ENCODE results near the gene EFCC1. TPM values are rescaled to one million over a fixed set of nuclear protein-coding genes. Genes with fewer than 3 reads are reported as not detected.

EFCC1 gene
- total and polyA plus RNA-seq, 3 experiments from 2014 or later, result 0.11 to 0.22 TPM; not detected in 1

GRCh38 chr3:129056451-129057173 is 55.5 kb downstream of the EFCC1 start:
- Mint-ChIP-seq H3K9me3 (no peaks in the 10 kb centered on the region), H3K27me3 (peaks cover 0 to 5% of the 10 kb centered on the region in 2 donors), H3K36me3 (no peaks in the 10 kb centered on the region), H3K4me3 (no peak overlapping the region), H3K4me1 (peaks cover 5 to 8% (median 7%) of the 10 kb centered on the region in 3 donors), H3K27ac (no peak overlapping the region)
- Histone ChIP-seq H3K27me3 (ENCODE audit: insufficient read depth, low read length, poor library complexity, severe bottlenecking) (no peaks in the 10 kb centered on the region), H3K9me3 (ENCODE audit: low read length) (no peaks in the 10 kb centered on the region), H3K4me1 (ENCODE audit: insufficient read depth, low read length) (peaks cover 5% of the 10 kb centered on the region), H3K36me3 (ENCODE audit: insufficient read depth, low read length) (no peaks in the 10 kb centered on the region), H3K27ac (ENCODE audit: low read depth, low read length) (no peak overlapping the region), H3K4me3 (ENCODE audit: low read length) (no peak overlapping the region)
- ChIA-PET CTCF (interaction anchor here (4.7 kb wide), 1 partner anchor 11 kb away, joined by 45 read pairs; no protein-coding TSS in a partner anchor), POLR2A (no interaction called here)
- DNase-seq, result no peak

DNA sequence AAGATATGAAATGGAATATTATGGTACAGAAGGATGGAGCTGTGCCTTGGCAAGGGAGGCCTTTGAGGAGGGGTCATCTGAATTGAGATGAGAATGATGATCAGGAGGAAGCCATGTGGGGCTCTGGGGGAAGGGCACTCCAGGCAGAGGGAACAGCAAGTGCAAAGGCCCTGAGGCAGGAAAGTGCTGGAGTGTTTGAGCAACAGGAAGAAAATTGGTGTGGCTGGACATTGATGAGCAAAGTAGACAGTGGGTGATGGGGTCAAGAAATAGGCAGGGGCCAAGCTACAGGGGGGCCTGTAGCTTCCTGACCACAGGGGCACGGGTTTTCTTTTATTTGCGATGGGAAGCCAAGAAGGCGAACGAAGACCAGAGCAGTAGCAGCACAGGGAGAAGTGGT is 56.1 kb downstream of the EFCC1 start:
- no peak overlapping the region for H3K27ac Mint-ChIP-seq
- ChIA-PET POLR2A (no interaction called here), CTCF (no interaction called here)

DNA sequence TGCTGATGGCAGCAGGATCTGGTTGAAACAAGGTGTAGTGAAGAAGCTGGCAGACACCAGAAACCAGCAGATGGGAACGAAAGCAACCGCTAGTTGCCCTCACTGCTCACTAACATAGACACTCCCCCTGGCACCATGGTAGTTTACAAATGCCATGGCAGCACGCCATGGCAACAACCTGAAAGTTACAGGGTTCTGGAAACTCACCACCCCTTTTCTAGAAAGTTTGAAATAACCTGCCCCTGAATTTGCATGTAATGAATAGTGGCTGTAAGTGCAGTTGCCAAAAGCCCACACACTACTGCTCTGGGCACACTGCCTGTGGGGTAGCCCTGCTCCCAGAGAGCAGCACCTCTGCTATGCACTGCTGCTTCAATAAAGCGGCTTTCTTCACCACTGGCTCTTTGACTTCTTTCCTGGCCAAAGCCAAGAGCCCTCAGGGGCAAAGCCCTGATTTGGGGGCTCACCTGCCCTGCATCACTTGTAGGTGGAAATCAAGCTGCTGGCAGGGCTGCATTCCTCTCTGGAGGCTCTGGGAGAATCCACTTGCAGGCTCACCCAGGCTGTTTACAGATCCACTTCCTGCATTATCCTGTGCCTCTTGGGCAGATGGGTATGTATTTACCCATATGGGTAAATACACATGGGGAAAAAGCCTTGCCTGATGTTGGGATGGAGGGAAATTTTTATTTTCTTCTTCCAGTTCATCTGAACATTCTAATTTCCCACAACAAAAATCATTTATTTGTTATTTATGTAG is 57.5 kb downstream of the EFCC1 start:
- Histone ChIP-seq H3K4me3 (ENCODE audit: low read length) (no peak overlapping the region), H3K27ac (ENCODE audit: low read depth, low read length) (no peak overlapping the region), H3K9me3 (ENCODE audit: low read length) (no peaks in the 10 kb centered on the region), H3K36me3 (ENCODE audit: insufficient read depth, low read length) (no peaks in the 10 kb centered on the region), H3K4me1 (ENCODE audit: insufficient read depth, low read length) (peaks cover 4% of the 10 kb centered on the region), H3K27me3 (ENCODE audit: insufficient read depth, low read length, poor library complexity, severe bottlenecking) (no peaks in the 10 kb centered on the region)
- Mint-ChIP-seq H3K9me3 (no peaks in the 10 kb centered on the region), H3K4me3 (no peak overlapping the region), H3K27ac (no peak overlapping the region), H3K27me3 (peaks cover 0 to 5% of the 10 kb centered on the region in 2 donors), H3K4me1 (peaks cover 1 to 2% (median 2%) of the 10 kb centered on the region in 3 donors), H3K36me3 (no peaks in the 10 kb centered on the region)
- POLR2A ChIA-PET, result no interaction called here
- DNase-seq, result no peak
- CTCF ChIA-PET, result interaction anchor here (1.2 kb wide), 1 partner anchor 12 kb away, joined by 3 read pairs; no protein-coding TSS in a partner anchor

More for the DNA sequence above, 56.1 kb downstream of the EFCC1 start:
- Mint-ChIP-seq H3K4me1 (peaks cover 5 to 8% (median 7%) of the 10 kb centered on the region in 3 donors), H3K4me3 (no peak overlapping the region), H3K36me3 (no peaks in the 10 kb centered on the region), H3K9me3 (no peaks in the 10 kb centered on the region), H3K27me3 (peaks cover 0 to 5% of the 10 kb centered on the region in 2 donors)
- Histone ChIP-seq H3K9me3 (ENCODE audit: low read length) (no peaks in the 10 kb centered on the region), H3K27ac (ENCODE audit: low read depth, low read length) (no peak overlapping the region), H3K4me1 (ENCODE audit: insufficient read depth, low read length) (peaks cover 5% of the 10 kb centered on the region), H3K36me3 (ENCODE audit: insufficient read depth, low read length) (no peaks in the 10 kb centered on the region), H3K4me3 (ENCODE audit: low read length) (no peak overlapping the region), H3K27me3 (ENCODE audit: insufficient read depth, low read length, poor library complexity, severe bottlenecking) (no peaks in the 10 kb centered on the region)
- no peak for DNase-seq

GRCh38 chr3:129059311-129059958 is 58.3 kb downstream of the EFCC1 start:
- H3K36me3 Mint-ChIP-seq, result no peaks in the 10 kb centered on the region
- H3K27ac Mint-ChIP-seq, result no peak overlapping the region
- H3K4me3 Mint-ChIP-seq, result no peak overlapping the region
- ChIA-PET POLR2A (no interaction called here), CTCF (interaction anchor here (1.2 to 1.6 kb wide), 3 partner anchors 13 to 187 kb away, joined by 3 to 5 read pairs (median 4); no protein-coding TSS in a partner anchor)
- peaks cover 0 to 5% of the 10 kb centered on the region in 2 donors for H3K27me3 Mint-ChIP-seq
- no peaks in the 10 kb centered on the region for H3K27me3 ChIP-seq (ENCODE audit: insufficient read depth, low read length, poor library complexity, severe bottlenecking)
- no peak for DNase-seq
- H3K4me1 ChIP-seq (ENCODE audit: insufficient read depth, low read length), result no peaks in the 10 kb centered on the region
- no peak overlapping the region for H3K4me3 ChIP-seq (ENCODE audit: low read length)
- no peaks in the 10 kb centered on the region for H3K36me3 ChIP-seq (ENCODE audit: insufficient read depth, low read length)
- no peak overlapping the region for H3K27ac ChIP-seq (ENCODE audit: low read depth, low read length)
- no peaks in the 10 kb centered on the region for H3K4me1 Mint-ChIP-seq
- no peaks in the 10 kb centered on the region for H3K9me3 Mint-ChIP-seq
- no peaks in the 10 kb centered on the region for H3K9me3 ChIP-seq (ENCODE audit: low read length)

DNA sequence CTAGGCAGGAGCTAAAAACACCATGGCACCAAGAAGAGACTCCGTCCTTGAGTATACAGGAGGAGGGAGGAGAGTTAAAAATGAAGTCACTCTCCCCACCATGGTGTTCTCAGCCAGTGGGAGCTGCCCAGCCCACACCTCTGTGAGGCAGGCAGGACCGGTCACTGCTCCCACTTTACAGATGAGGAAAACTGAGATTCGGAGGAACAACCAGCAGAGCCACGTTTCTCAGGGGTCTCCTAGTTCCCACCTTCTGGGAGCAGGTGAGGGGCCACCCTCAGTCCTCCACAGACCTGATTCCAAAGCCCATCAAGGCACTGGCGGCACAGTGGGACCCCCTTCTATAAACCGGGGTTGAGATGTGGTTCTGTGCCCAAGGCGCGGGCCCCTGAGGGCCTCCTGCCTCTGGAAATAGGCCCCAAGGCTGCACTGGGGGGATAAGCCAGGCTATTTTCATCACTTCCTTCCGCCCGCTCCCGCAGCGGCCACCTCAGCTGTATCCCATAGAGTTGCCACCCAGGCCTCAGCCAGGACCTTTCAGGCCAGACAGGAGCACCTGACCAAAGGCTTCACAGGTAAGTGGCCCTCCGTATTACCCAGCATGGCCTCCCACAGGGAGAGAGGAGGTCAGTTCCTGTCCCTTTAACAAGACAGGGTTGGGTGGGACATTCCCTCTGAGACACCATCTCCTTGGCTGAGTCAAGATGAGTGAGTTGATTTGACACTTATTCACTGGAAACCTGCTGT is 59.3 kb downstream of the EFCC1 start, which contains the start of gene GP9:
Gene GP9 (plus strand): TSS at position 504 of the 747 bp plus-strand sequence. CDS start 961 bp downstream, outside the sequence.
- ChIA-PET POLR2A (no interaction called here), CTCF (interaction anchor here (1.5 to 1.6 kb wide), 3 partner anchors 8 to 186 kb away, joined by 3 to 5 read pairs (median 4); no protein-coding TSS in a partner anchor)
- DNase-seq, result no peak
- Histone ChIP-seq H3K4me1 (ENCODE audit: insufficient read depth, low read length) (no peaks in the 10 kb centered on the region), H3K27ac (ENCODE audit: low read depth, low read length) (no peak within 1 kb of the TSS), H3K9me3 (ENCODE audit: low read length) (no peaks in the 10 kb centered on the region), H3K27me3 (ENCODE audit: insufficient read depth, low read length, poor library complexity, severe bottlenecking) (no peaks in the 10 kb centered on the region), H3K4me3 (ENCODE audit: low read length) (no peak within 1 kb of the TSS), H3K36me3 (ENCODE audit: insufficient read depth, low read length) (no peaks in the 10 kb centered on the region)
- no peaks in the 10 kb centered on the region for H3K9me3 Mint-ChIP-seq
- no peaks in the 10 kb centered on the region for H3K36me3 Mint-ChIP-seq
- H3K27me3 Mint-ChIP-seq, result peaks cover 0 to 5% of the 10 kb centered on the region in 2 donors
- H3K27ac Mint-ChIP-seq, result peak within 1 kb of the TSS in 1 of 8 donors; percentile 77
- no peak within 1 kb of the TSS for H3K4me3 Mint-ChIP-seq
- H3K4me1 Mint-ChIP-seq, result no peaks in the 10 kb centered on the region

GRCh38 chr3:129061023-129061887 is 60.2 kb downstream of the EFCC1 start:
- Mint-ChIP-seq H3K36me3 (no peaks in the 10 kb centered on the region), H3K4me3 (no peak overlapping the region), H3K4me1 (no peaks in the 10 kb centered on the region), H3K27ac (peak overlapping the region in 1 of 8 donors; percentile 77), H3K9me3 (no peaks in the 10 kb centered on the region), H3K27me3 (peaks cover 0 to 5% of the 10 kb centered on the region in 2 donors)
- no peaks in the 10 kb centered on the region for H3K9me3 ChIP-seq (ENCODE audit: low read length)
- H3K27ac ChIP-seq (ENCODE audit: low read depth, low read length), result no peak overlapping the region
- POLR2A ChIA-PET, result no interaction called here
- H3K4me1 ChIP-seq (ENCODE audit: insufficient read depth, low read length), result no peaks in the 10 kb centered on the region
- no peak for DNase-seq
- CTCF ChIA-PET, result interaction anchor here (1.5 to 1.6 kb wide), 3 partner anchors 9 to 185 kb away, joined by 3 to 5 read pairs (median 4); no protein-coding TSS in a partner anchor
- H3K4me3 ChIP-seq (ENCODE audit: low read length), result no peak overlapping the region
- no peaks in the 10 kb centered on the region for H3K27me3 ChIP-seq (ENCODE audit: insufficient read depth, low read length, poor library complexity, severe bottlenecking)
- no peaks in the 10 kb centered on the region for H3K36me3 ChIP-seq (ENCODE audit: insufficient read depth, low read length)
